Right lobe of liver (tissue), 4 donors: ENCODE data around the gene RGS14.

ENCODE experiments used
- CTCF ChIP-seq, 4 donors: fragments of 200-600 bp in 3 of 4; fragments of 450-650 bp in 1 of 4; IDR thresholded peaks; one replicate each; pipeline versions ENCODE4 v1.5.1 to v1.8.0; 2016 to 2022; ENCODE audit warnings: antibody characterized with exemption in 4 of 4, mild to moderate bottlenecking in 2 of 4
- POLR2A ChIP-seq: fragments of 450-650 bp; IDR thresholded peaks from one replicate; pipeline ENCODE4 v1.6.1; 2017; ENCODE audit warnings: antibody characterized with exemption, mild to moderate bottlenecking
- donor health status: DM: no; HTN: no; CAD: no.
- donor health status: DM: no; HTN: no; CAD: no.
- donor health status: DM: no; HTN: yes; CAD: no.

DNA sequence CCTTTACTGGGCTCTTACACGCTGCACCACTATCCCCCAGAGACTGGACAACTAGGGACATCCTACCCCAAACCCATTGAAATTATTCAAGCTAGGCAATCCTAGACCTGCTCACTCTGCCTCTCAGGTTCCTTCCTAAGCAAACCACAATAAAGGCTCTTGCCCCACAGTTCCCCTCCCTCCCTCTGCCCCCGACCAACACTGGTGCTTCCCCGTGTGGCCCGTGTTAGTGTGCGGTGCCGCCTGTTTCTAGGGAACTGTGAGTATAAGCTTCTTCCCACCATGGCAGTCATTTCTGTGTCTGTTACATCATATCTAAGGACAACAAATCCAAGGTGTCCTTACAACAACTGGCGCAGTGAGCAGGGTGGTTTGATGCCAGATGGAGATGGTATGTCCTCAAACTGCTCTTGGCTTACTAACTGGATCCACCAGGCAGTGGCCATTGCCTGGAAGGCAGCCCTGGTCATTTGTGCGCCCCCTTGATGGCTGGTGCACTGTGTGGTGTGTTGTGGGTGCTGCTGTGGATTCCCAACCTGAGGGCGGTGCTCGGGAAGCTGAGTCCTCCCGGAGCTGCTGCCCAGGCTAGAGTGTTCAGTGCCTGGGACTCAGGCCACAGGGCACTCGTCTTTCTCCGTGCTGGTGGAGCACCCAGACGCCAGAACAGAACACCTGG lies 37.7 kb upstream of the RGS14 start:
- TF ChIP-seq CTCF (IDR thresholded peaks at IDR 0.05) = no peak
- TF ChIP-seq POLR2A = no peak
